HepG2 (cell line): ENCODE measurements around the gene MAGIX.

Source experiments
- CTCF ChIP-seq: sonication (generic); formaldehyde crosslinking; IDR thresholded peaks from 2 replicates; pipeline ENCODE4 v1.5.0; 2020; ENCODE audit warnings: mild to moderate bottlenecking, missing genetic modification reagents, moderate library complexity
- ISL2 ChIP-seq: sonication (generic); formaldehyde crosslinking; IDR thresholded peaks from 2 replicates; pipeline ENCODE4 v1.5.0; 2020; ENCODE audit warnings: missing genetic modification reagents
- KDM5A ChIP-seq: fragments of 200-600 bp; sonication (generic); IDR thresholded peaks from 2 replicates; pipeline ENCODE4 v1.7.0; 2018; ENCODE audit warnings: antibody characterized with exemption, mild to moderate bottlenecking, low read length, borderline replicate concordance
- NFE2L1 ChIP-seq: sonication (generic); formaldehyde crosslinking; IDR thresholded peaks from 2 replicates; pipeline ENCODE4 v1.4.0; 2020; ENCODE audit warnings: missing genetic modification reagents, mild to moderate bottlenecking, borderline replicate concordance
- POLR2A ChIP-seq, 2 experiments: IDR thresholded peaks; 2 replicates each; pipeline ENCODE4 v1.6.1; 2011; ENCODE audit warnings: low read depth in 2 of 2, low read length in 2 of 2, mild to moderate bottlenecking in 1 of 2, moderate library complexity in 1 of 2; ENCODE audit not compliant: insufficient read depth in 1 of 2
- RELA ChIP-seq: sonication (generic); formaldehyde crosslinking; IDR thresholded peaks from 2 replicates; pipeline ENCODE4 v1.4.0; 2020; ENCODE audit warnings: missing genetic modification reagents
- REST ChIP-seq, 2 experiments: IDR thresholded peaks; 2 replicates each; pipeline ENCODE4 v1.6.1; 2011 to 2012; ENCODE audit warnings: low read length in 2 of 2, borderline replicate concordance in 1 of 2, low read depth in 1 of 2, mild to moderate bottlenecking in 1 of 2, moderate library complexity in 1 of 2
- SKIL ChIP-seq: sonication (generic); formaldehyde crosslinking; IDR thresholded peaks from 2 replicates; pipeline ENCODE4 v1.8.0; 2022; ENCODE audit warnings: missing genetic modification reagents, mild to moderate bottlenecking, moderate library complexity, borderline replicate concordance
- SMC3 ChIP-seq: IDR thresholded peaks from 2 replicates; pipeline ENCODE4 v1.6.1; 2011; ENCODE audit warnings: low read length, improper control_type of control experiment
- ZBTB1 ChIP-seq: sonication (generic); formaldehyde crosslinking; IDR thresholded peaks from 2 replicates; pipeline ENCODE4 v1.4.0; 2020; ENCODE audit warnings: missing genetic modification reagents, borderline replicate concordance
- ZNF546 ChIP-seq: sonication (generic); formaldehyde crosslinking; conservative IDR thresholded peaks from 2 replicates; pipeline ENCODE4 v1.8.1; 2023; ENCODE audit warnings: mild to moderate bottlenecking, missing genetic modification reagents

GRCh38 chrX:49139713-49140112 is 22.8 kb upstream of the MAGIX start:
- no peak for TF ChIP-seq ZNF546 (CRISPR knock-in tag)
- no peak for TF ChIP-seq CTCF (CRISPR knock-in tag)
- TF ChIP-seq KDM5A, result no peak
- TF ChIP-seq RELA (CRISPR knock-in tag), result no peak
- TF ChIP-seq ZBTB1 (CRISPR knock-in tag), result no peak
- no peak for TF ChIP-seq REST (IDR thresholded peaks at IDR 0.05; ENCODE audit: borderline replicate concordance in 1 of 2, low read depth in 1 of 2, low read length in 2 of 2)
- TF ChIP-seq SMC3, result no peak
- TF ChIP-seq ISL2 (CRISPR knock-in tag), result no peak
- TF ChIP-seq SKIL (CRISPR knock-in tag), result no peak
- TF ChIP-seq NFE2L1 (CRISPR knock-in tag), result no peak
- no peak for TF ChIP-seq POLR2A (IDR thresholded peaks at IDR 0.05; ENCODE audit: insufficient read depth in 1 of 2, low read depth in 2 of 2, low read length in 2 of 2)
